BJ (cell line): ENCODE measurements around the gene HTT. TPM values are rescaled to one million over a fixed set of nuclear protein-coding genes. Genes with fewer than 3 reads are reported as not detected.

Source experiments
- CTCF ChIA-PET: fragments of 350-600 bp; formaldehyde crosslinking; extraction: SDS; loops from one replicate; lab custom pipeline; 2021; ENCODE audit warnings: antibody characterized with exemption, inconsistent platforms; lab: Yijun Ruan, JAX
- POLR2A ChIA-PET: fragments of 300-600 bp; sonication (Branson Sonifier 250); formaldehyde crosslinking; extraction: SDS; loops from one replicate; lab custom pipeline; 2021; ENCODE audit warnings: antibody characterized with exemption; lab: Charles Lee
- DNase-seq: peaks from one replicate; pipeline ENCODE4 v3.0.0-alpha.2; 2011; ENCODE audit warnings: low read depth
- H3K27me3 ChIP-seq: 2 replicates; pipeline ENCODE4 v1.6.0; 2011; ENCODE audit warnings: low read length; ENCODE audit not compliant: control insufficient read depth, insufficient read depth
- H3K36me3 ChIP-seq: 2 replicates; pipeline ENCODE4 v1.5.1; 2011; ENCODE audit warnings: low read length; ENCODE audit not compliant: control insufficient read depth, insufficient read depth
- H3K4me3 ChIP-seq: 2 replicates; pipeline ENCODE4 v1.5.1; 2011; ENCODE audit warnings: low read depth, mild to moderate bottlenecking, control low read depth, low read length
- CTCF ChIP-seq: IDR thresholded peaks from 2 replicates; pipeline ENCODE4 v1.5.1; 2011; ENCODE audit warnings: low read depth, mild to moderate bottlenecking, control low read depth, inconsistent platforms, low read length, moderate library complexity; ENCODE audit not compliant: insufficient read depth
- polyA plus RNA-seq: library from polyadenylated mRNA; depleted of rRNA; stranded (reverse); fragments of >200 nt; gene quantifications from 2 replicates; pipeline ENCODE4 v1.2.3, GENCODE V29; 2011

HTT gene
- polyA plus RNA-seq, 1 experiment: 13.6 TPM

GRCh38 chr4:3221996-3222395 is 147.5 kb downstream of the HTT start:
- Histone ChIP-seq H3K27me3 (no peaks in the 10 kb centered on the region), H3K4me3 (no peak overlapping the region), H3K36me3 (peaks cover 37% of the 10 kb centered on the region)
- no peak for TF ChIP-seq CTCF
- DNase-seq: no peak
- ChIA-PET CTCF (interaction anchor here (1.6 kb wide), 1 partner anchor 15 kb away, joined by 4 read pairs; no protein-coding TSS in a partner anchor), POLR2A (no interaction called here)

GRCh38 chr4:3223346-3223745 is 148.9 kb downstream of the HTT start:
- ChIA-PET POLR2A (no interaction called here), CTCF (interaction anchor here (0.6 to 1.6 kb wide), 2 partner anchors 13 to 27 kb away, joined by 3 to 4 read pairs; no protein-coding TSS in a partner anchor)
- Histone ChIP-seq H3K36me3 (peaks cover 33% of the 10 kb centered on the region), H3K4me3 (no peak overlapping the region), H3K27me3 (no peaks in the 10 kb centered on the region)
- DNase-seq: no peak
- TF ChIP-seq CTCF: no peak

GRCh38 chr4:3223956-3224748 is 149.7 kb downstream of the HTT start:
- Histone ChIP-seq H3K36me3 (peaks cover 32% of the 10 kb centered on the region), H3K4me3 (no peak overlapping the region), H3K27me3 (no peaks in the 10 kb centered on the region)
- no peak for TF ChIP-seq CTCF
- ChIA-PET POLR2A (no interaction called here), CTCF (interaction anchor here (0.6 to 2.0 kb wide), 2 partner anchors 19 to 27 kb away, joined by 3 to 6 read pairs; no protein-coding TSS in a partner anchor)
- no peak for DNase-seq

DNA sequence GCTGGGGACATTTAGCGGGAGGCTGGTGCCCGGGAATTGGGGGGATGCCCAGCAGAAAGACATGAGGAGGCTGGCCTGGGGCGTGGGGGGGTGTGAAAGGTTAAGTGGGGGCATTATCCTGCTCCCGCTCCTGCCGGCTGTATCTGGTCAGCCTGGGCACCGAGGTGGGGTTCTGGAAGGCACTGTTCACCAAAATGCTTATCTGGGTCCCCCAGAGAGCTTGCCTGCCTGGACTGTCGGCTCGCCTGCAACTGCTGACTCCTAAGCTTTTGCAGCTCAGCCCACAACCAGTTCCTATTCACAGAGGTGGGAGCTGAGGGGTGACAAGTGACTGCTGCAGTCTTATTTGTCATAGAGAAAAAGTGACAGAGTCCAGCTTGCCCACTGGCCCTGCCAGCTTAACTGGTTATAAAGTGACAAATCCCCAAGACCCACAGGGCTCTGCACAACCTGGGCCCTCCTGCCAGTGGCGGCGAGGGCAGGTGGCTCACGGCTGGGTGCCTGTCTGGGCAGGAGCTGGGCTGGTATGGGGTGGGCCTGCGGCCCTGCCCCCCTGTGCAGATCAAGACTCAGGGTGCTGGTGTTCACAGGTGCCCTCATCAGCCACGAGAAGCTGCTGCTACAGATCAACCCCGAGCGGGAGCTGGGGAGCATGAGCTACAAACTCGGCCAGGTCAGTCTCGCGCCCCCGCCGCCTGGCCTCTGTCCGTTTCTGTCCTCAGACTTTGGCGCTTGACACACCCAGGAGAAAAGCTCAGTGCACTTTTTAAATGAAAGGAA is 150.8 kb downstream of the HTT start:
- no peak for TF ChIP-seq CTCF
- CTCF ChIA-PET: interaction anchor here (2.0 kb wide), 1 partner anchor 18 kb away, joined by 6 read pairs; no protein-coding TSS in a partner anchor
- H3K27me3 ChIP-seq: no peaks in the 10 kb centered on the region
- POLR2A ChIA-PET: no interaction called here
- H3K4me3 ChIP-seq: no peak overlapping the region
- H3K36me3 ChIP-seq: peaks cover 35% of the 10 kb centered on the region
- no peak for DNase-seq

DNA sequence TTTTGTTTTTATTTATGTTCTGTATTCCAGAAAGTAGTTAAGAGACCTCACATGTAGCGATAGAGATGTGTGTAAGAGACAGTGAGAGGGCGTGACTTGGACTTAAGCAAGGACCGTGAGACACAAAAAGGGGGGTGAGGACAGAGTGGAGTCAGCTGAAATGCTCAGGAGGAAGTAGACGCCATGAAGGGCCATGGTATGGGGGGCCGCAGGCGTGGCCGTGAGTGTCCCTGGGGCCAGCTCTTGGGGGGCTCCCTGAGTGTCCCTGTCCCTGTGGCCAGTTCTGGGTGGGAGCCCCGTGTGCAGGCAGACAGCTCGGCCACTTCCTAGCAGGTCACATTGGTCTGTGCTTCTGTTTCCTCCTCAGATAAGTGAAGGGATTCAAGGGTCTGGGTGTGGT is 151.5 kb downstream of the HTT start:
- POLR2A ChIA-PET: no interaction called here
- no peak overlapping the region for H3K4me3 ChIP-seq
- DNase-seq: no peak
- H3K27me3 ChIP-seq: no peaks in the 10 kb centered on the region
- CTCF ChIA-PET: interaction anchor here (2.0 kb wide), 1 partner anchor 17 kb away, joined by 6 read pairs; no protein-coding TSS in a partner anchor
- H3K36me3 ChIP-seq: peaks cover 34% of the 10 kb centered on the region
- no peak for TF ChIP-seq CTCF
